ENCODE data around the gene CPOX.

DNA sequence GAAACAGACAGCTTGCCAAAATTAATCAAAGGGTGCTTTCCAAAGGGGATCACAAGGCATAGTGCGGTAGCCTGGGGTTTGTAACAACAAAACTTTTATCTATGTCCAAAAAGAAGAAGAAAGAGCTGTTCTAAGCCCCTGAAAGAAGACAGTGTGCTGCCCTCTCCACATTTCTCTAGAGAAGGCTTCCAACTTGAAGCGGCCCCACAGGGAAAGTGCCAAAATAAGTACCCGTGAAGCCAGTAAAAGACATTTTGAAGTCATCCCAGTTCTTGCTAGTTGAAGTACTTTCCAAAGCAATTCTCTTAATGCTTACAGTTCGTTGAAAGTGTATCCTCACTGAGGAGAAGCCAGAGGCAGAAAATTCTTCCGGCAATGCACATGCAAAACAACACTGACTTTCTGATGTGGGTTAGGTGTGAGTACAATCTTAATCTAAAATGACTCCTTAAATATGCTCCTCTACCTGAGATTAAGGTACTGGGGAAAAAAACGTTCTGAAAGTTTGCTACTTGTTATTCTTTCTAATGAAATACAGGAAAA, 40.3 kb downstream of the CPOX start:
- TF ChIP-seq, protein P1, sequence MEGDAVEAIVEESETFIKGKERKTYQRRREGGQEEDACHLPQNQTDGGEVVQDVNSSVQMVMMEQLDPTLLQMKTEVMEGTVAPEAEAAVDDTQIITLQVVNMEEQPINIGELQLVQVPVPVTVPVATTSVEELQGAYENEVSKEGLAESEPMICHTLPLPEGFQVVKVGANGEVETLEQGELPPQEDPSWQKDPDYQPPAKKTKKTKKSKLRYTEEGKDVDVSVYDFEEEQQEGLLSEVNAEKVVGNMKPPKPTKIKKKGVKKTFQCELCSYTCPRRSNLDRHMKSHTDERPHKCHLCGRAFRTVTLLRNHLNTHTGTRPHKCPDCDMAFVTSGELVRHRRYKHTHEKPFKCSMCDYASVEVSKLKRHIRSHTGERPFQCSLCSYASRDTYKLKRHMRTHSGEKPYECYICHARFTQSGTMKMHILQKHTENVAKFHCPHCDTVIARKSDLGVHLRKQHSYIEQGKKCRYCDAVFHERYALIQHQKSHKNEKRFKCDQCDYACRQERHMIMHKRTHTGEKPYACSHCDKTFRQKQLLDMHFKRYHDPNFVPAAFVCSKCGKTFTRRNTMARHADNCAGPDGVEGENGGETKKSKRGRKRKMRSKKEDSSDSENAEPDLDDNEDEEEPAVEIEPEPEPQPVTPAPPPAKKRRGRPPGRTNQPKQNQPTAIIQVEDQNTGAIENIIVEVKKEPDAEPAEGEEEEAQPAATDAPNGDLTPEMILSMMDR (IDR thresholded peaks at IDR 0.05 in 4 of 5, conservative IDR thresholded peaks at IDR 0.05 in 1 of 5) = no peak
- no peak for TF ChIP-seq POLR2A (IDR thresholded peaks at IDR 0.05)

Data from gastrocnemius medialis (tissue), 4 donors.